Kidney epithelial cell (primary cell): Measurements from ENCODE around the gene ELMO1. TPM values are rescaled to one million over a fixed set of nuclear protein-coding genes. Genes with fewer than 3 reads are reported as not detected.

Source experiments
- DNase-seq: peaks from one replicate; pipeline ENCODE4 v3.0.0-alpha.2; 2010; ENCODE audit warnings: low read depth
- H3K27me3 ChIP-seq: 2 replicates; pipeline ENCODE4 v1.6.0; 2011; ENCODE audit warnings: low read length; ENCODE audit not compliant: control insufficient read depth, insufficient read depth
- H3K36me3 ChIP-seq: 2 replicates; pipeline ENCODE4 v1.5.1; 2011; ENCODE audit warnings: low read length; ENCODE audit not compliant: control insufficient read depth, insufficient read depth
- H3K4me3 ChIP-seq: 2 replicates; pipeline ENCODE4 v1.5.1; 2011; ENCODE audit warnings: low read depth, mild to moderate bottlenecking, control low read depth, low read length
- total RNA-seq: library from RNA; depleted of rRNA; stranded (reverse); fragments of >200 nt; gene quantifications from 2 replicates; pipeline ENCODE4 v1.2.3, GENCODE V29; 2015
- TF ChIP-seq, protein P1 (sequence below): IDR thresholded peaks from 2 replicates; pipeline ENCODE4 v1.5.1; 2011; ENCODE audit warnings: mild to moderate bottlenecking, moderate library complexity, low read length, control low read depth, inconsistent platforms; ENCODE audit not compliant: insufficient read depth, poor library complexity, severe bottlenecking

Gene ELMO1
- total RNA-seq, 1 donor from 2014 or later, result 11.4 TPM

DNA sequence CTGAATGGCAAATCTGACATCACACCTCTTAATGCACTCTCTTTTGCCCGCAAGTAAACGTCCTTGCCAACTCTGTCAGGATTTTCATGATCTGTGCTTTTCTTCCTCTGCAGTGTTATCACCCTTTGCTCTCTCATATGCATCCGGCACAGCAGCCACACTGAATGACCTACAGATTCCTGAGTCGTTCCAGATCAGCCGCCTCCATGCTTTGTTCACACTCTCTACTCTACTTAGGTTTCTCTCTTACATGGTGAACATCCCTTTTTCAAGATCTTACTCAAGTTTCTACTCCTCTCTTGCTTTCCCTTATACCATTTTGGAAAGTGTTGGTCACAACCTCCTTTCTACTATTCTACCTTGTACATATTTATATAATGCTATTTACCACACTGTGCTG is 596.6 kb downstream of the ELMO1 start:
- Histone ChIP-seq H3K4me3 (no peak overlapping the region), H3K36me3 (no peaks in the 10 kb centered on the region), H3K27me3 (no peaks in the 10 kb centered on the region)
- TF ChIP-seq, protein P1, sequence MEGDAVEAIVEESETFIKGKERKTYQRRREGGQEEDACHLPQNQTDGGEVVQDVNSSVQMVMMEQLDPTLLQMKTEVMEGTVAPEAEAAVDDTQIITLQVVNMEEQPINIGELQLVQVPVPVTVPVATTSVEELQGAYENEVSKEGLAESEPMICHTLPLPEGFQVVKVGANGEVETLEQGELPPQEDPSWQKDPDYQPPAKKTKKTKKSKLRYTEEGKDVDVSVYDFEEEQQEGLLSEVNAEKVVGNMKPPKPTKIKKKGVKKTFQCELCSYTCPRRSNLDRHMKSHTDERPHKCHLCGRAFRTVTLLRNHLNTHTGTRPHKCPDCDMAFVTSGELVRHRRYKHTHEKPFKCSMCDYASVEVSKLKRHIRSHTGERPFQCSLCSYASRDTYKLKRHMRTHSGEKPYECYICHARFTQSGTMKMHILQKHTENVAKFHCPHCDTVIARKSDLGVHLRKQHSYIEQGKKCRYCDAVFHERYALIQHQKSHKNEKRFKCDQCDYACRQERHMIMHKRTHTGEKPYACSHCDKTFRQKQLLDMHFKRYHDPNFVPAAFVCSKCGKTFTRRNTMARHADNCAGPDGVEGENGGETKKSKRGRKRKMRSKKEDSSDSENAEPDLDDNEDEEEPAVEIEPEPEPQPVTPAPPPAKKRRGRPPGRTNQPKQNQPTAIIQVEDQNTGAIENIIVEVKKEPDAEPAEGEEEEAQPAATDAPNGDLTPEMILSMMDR, result no peak
- DNase-seq, result no peak

DNA sequence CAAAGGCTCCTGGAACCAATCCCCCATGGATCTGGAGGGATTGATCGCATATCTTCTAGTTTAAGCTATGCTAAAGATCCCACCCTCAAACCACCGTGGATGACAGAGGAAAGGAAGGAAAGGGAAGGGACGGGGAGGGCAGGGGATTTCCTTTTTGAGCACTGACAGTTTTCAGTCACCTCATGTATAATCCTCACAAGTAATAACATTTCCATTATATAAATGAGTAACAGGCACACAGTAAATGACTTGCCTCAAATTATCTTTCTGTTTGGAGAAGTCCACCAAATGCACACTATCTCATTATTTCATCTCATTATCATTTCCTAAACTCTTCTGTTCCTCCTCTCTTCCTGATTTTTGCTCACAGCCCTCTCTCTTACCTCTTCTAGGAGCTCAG is 597.3 kb downstream of the ELMO1 start:
- no peak overlapping the region for H3K4me3 ChIP-seq
- TF ChIP-seq, protein P1, result no peak
- no peak for DNase-seq
- no peaks in the 10 kb centered on the region for H3K36me3 ChIP-seq
- no peaks in the 10 kb centered on the region for H3K27me3 ChIP-seq

GRCh38 chr7:36847946-36848345 is 600.7 kb downstream of the ELMO1 start:
- Histone ChIP-seq H3K4me3 (no peak overlapping the region), H3K27me3 (no peaks in the 10 kb centered on the region), H3K36me3 (no peaks in the 10 kb centered on the region)
- TF ChIP-seq, protein P1, result no peak
- no peak for DNase-seq

- H3K36me3 ChIP-seq, result no peaks in the 10 kb centered on the region
- H3K27me3 ChIP-seq, result no peaks in the 10 kb centered on the region
- TF ChIP-seq, protein P1, result no peak
- DNase-seq, result no peak
- no peak overlapping the region for H3K4me3 ChIP-seq
Measured at GRCh38 chr7:36844374-36844773, 604.3 kb downstream of the ELMO1 start.

DNA sequence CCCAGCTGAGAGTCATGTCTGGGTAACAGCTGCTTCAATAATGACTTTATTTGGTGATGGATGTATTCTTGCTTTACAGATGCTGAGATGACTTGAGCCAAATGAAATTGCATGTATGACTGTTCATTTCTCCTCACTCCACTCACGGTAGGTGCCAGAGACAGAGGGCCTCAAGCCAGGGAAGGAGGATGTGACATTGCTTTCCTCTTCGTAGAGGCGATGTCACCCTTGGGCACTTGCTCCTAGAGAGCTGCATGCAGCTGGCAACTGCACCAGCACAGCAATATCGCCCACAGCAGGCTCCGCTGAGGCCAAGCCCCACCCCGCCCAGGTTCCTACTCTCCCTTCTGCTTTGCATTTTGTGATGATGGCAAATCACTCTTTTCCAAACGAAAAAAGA is 607.8 kb downstream of the ELMO1 start:
- no peaks in the 10 kb centered on the region for H3K27me3 ChIP-seq
- TF ChIP-seq, protein P1, result no peak
- DNase-seq, result no peak
- H3K36me3 ChIP-seq, result no peaks in the 10 kb centered on the region
- no peak overlapping the region for H3K4me3 ChIP-seq

GRCh38 chr7:36838616-36839225 is 609.9 kb downstream of the ELMO1 start:
- no peak for DNase-seq
- TF ChIP-seq, protein P1, result no peak

More at GRCh38 chr7:36838616-36839225, 609.9 kb downstream of the ELMO1 start:
- H3K27me3 ChIP-seq, result no peaks in the 10 kb centered on the region
- no peak overlapping the region for H3K4me3 ChIP-seq
- H3K36me3 ChIP-seq, result no peaks in the 10 kb centered on the region
